Chondrocyte (in vitro differentiated cells): ENCODE measurements around the gene TFEB. TPM values are rescaled to one million over a fixed set of nuclear protein-coding genes. Genes with fewer than 3 reads are reported as not detected.
A peak's percentile ranks its signal among the peaks of the same experiment; 100 is the strongest.

ENCODE experiments used
- DNase-seq: peaks from one replicate; pipeline ENCODE4 v3.0.0; 2021; ENCODE audit warnings: mixed read lengths, low spot score
- H3K27ac Mint-ChIP-seq: one replicate; pipeline ENCODE4 v1.8.0; 2021; ENCODE audit warnings: mild to moderate bottlenecking, moderate library complexity, mixed read lengths; ENCODE audit not compliant: unreplicated experiment
- H3K27me3 Mint-ChIP-seq: 2 replicates; pipeline ENCODE4 v1.8.0; 2021; ENCODE audit warnings: low read depth, mixed read lengths
- H3K36me3 Mint-ChIP-seq: 2 replicates; pipeline ENCODE4 v1.8.0; 2021; ENCODE audit warnings: low read depth, mixed read lengths
- H3K4me1 Mint-ChIP-seq: 2 replicates; pipeline ENCODE4 v1.8.0; 2021; ENCODE audit warnings: low read depth, mild to moderate bottlenecking, mixed read lengths
- H3K4me3 Mint-ChIP-seq: one replicate; pipeline ENCODE4 v1.8.0; 2021; ENCODE audit warnings: mild to moderate bottlenecking, moderate library complexity, mixed read lengths; ENCODE audit not compliant: unreplicated experiment
- H3K9me3 Mint-ChIP-seq: 2 replicates; pipeline ENCODE4 v1.8.0; 2021; ENCODE audit warnings: low read depth, mixed read lengths
- CTCF ChIP-seq: fragments of 200-600 bp; sonication (generic); IDR thresholded peaks from 2 replicates; pipeline ENCODE4 v1.5.0; 2021; ENCODE audit warnings: antibody characterized with exemption, mild to moderate bottlenecking, moderate library complexity
- total RNA-seq: library from RNA; stranded (reverse); gene quantifications from 3 replicates; pipeline ENCODE4 v1.2.1, GENCODE V29; 2021

TFEB gene
- total RNA-seq, 1 donor from 2014 or later, result 11.6 TPM

GRCh38 chr6:41671376-41671775 is 64.0 kb downstream of the TFEB start:
- H3K27me3 Mint-ChIP-seq, result peaks cover 13% of the 10 kb centered on the region
- no peak overlapping the region for H3K4me3 Mint-ChIP-seq
- no peaks in the 10 kb centered on the region for H3K36me3 Mint-ChIP-seq
- peak; percentile 37 for DNase-seq
- TF ChIP-seq CTCF, result no peak
- no peaks in the 10 kb centered on the region for H3K4me1 Mint-ChIP-seq
- H3K9me3 Mint-ChIP-seq, result peaks cover 6% of the 10 kb centered on the region
- H3K27ac Mint-ChIP-seq, result no peak overlapping the region

DNA sequence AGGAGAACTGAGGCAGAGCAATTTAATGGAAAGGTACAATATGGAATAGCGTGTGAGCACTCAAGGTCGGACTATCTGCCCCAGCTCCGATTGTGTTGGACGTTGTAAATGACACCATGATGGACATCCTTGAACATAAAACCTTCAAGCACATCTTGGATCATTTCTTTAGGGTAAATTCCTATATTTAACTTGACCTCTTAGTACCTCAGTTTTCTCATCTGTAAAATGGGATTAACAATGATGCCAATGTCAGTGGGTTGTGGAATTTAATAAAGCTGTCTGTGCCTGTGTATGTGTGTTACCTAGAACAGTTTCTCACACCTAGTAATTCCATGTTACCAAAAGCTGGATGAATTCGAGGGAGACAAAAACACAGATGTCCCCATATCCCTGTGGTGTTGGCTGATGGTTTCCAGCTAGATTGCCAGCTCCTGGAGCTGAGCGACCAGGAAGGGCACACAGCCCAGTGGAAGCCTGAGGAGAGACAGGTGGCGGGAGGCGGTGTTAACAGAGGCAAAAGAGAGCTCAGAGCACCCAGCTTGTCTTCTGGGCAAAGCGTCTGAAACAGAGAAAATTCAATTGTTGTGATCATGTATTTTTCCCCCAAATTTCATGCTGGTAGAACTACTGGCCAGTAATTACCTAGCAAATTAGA is 64.6 kb downstream of the TFEB start:
- H3K27ac Mint-ChIP-seq, result no peak overlapping the region
- TF ChIP-seq CTCF, result no peak
- H3K9me3 Mint-ChIP-seq, result peaks cover 6% of the 10 kb centered on the region
- no peaks in the 10 kb centered on the region for H3K36me3 Mint-ChIP-seq
- DNase-seq, result peak; percentile 43
- H3K27me3 Mint-ChIP-seq, result peaks cover 13% of the 10 kb centered on the region
- no peaks in the 10 kb centered on the region for H3K4me1 Mint-ChIP-seq
- no peak overlapping the region for H3K4me3 Mint-ChIP-seq

- no peak for TF ChIP-seq CTCF
- no peak overlapping the region for H3K27ac Mint-ChIP-seq
- no peaks in the 10 kb centered on the region for H3K4me1 Mint-ChIP-seq
- H3K9me3 Mint-ChIP-seq, result peaks cover 6% of the 10 kb centered on the region
- peaks cover 1% of the 10 kb centered on the region for H3K36me3 Mint-ChIP-seq
- no peak for DNase-seq
- H3K4me3 Mint-ChIP-seq, result no peak overlapping the region
- peaks cover 13% of the 10 kb centered on the region for H3K27me3 Mint-ChIP-seq
These were observed 66.4 kb downstream of the TFEB start for GRCh38 chr6:41668968-41669367.

GRCh38 chr6:41667195-41667594 is 68.2 kb downstream of the TFEB start:
- H3K27me3 Mint-ChIP-seq, result peaks cover 15% of the 10 kb centered on the region
- no peak for DNase-seq
- H3K9me3 Mint-ChIP-seq, result peaks cover 6% of the 10 kb centered on the region
- H3K4me3 Mint-ChIP-seq, result no peak overlapping the region
- TF ChIP-seq CTCF, result no peak
- no peak overlapping the region for H3K27ac Mint-ChIP-seq
- no peaks in the 10 kb centered on the region for H3K4me1 Mint-ChIP-seq
- H3K36me3 Mint-ChIP-seq, result peaks cover 1% of the 10 kb centered on the region

DNA sequence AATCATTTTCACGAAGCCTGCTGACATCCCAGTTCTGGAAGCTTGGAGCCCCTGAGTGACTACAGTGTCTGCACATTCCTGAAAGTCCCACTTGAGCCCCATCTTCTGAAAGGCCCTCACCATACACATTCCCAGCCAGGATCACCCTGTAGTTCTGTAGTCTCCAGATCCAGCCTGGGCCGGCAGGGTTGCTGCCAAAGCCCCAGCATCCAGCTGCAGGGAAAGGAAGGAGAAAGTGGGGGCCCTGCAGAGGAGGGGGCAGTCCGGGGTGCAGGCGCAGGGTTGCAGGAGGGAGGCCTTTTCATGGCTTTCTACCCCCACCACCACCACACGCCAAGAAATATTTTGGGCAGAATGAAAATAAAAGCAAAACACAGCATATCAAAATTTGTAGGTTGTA is 71.1 kb downstream of the TFEB start:
- Mint-ChIP-seq H3K4me1 (no peaks in the 10 kb centered on the region), H3K27ac (no peak overlapping the region), H3K36me3 (peaks cover 3% of the 10 kb centered on the region), H3K27me3 (peaks cover 13% of the 10 kb centered on the region), H3K9me3 (peaks cover 5% of the 10 kb centered on the region), H3K4me3 (no peak overlapping the region)
- TF ChIP-seq CTCF, result no peak
- peak; percentile 53 for DNase-seq
